Testis (tissue), 3 donors: Measurements from ENCODE around the gene ALDH8A1. TPM values are rescaled to one million over a fixed set of nuclear protein-coding genes. Genes with fewer than 3 reads are reported as not detected.
"Not testable (repeated sequence)": the region's sequence is repeated elsewhere in the genome, so short reads cannot be mapped to it uniquely, and the experiment has no call there.

Experiments
- DNase-seq: peaks from one replicate; pipeline ENCODE4 v3.0.0-alpha.2; 2019
- H3K27ac ChIP-seq, 2 donors: fragments of 200-600 bp; sonication (generic); one replicate each; pipeline ENCODE4 v1.5.1; 2019
- H3K27me3 ChIP-seq: fragments of 200-600 bp; sonication (generic); one replicate; pipeline ENCODE4 v1.5.1; 2019
- H3K36me3 ChIP-seq: fragments of 200-600 bp; sonication (generic); one replicate; pipeline ENCODE4 v1.5.1; 2017; ENCODE audit warnings: low read depth; ENCODE audit errors: missing control alignments
- H3K4me1 ChIP-seq: fragments of 200-600 bp; sonication (generic); one replicate; pipeline ENCODE4 v1.5.1; 2019
- H3K4me3 ChIP-seq, 2 donors: fragments of 200-600 bp; sonication (generic); one replicate each; pipeline ENCODE4 v1.5.1; 2017 to 2019
- H3K9me3 ChIP-seq: fragments of 200-600 bp; sonication (generic); one replicate; pipeline ENCODE4 v1.5.1; 2017
- POLR2A ChIP-seq: fragments of 450-650 bp; IDR thresholded peaks from one replicate; pipeline ENCODE4 v1.6.1; 2017; ENCODE audit warnings: antibody characterized with exemption, mild to moderate bottlenecking, moderate library complexity
- WGBS, 2 donors: methylation state at CpG; one replicate each; pipeline ENCODE4 v1.1.5; 2018; 5-methylcytosine and 5-hydroxymethylcytosine counted together
- intact Hi-C: fragments of 100-400 bp; cut with DNase I; formaldehyde crosslinking; loops from one replicate; pipeline ENCODE4 v1.15.1; 2023; ENCODE audit warnings: low total_unique reads
- polyA plus RNA-seq: library from polyadenylated mRNA; stranded (reverse); fragments of 350-450 nt; fragmentation: Illumina TruSeq; extraction: RNeasy Lipid Tissue Mini Kit (QIAGEN cat#74804); gene quantifications from one replicate; pipeline ENCODE4 v1.2.3, GENCODE V29; 2014; ENCODE audit warnings: low read depth, low replicate concordance; ENCODE audit not compliant: insufficient read depth
- total RNA-seq, 2 donors: library from RNA; depleted of rRNA; stranded (reverse); fragments of >200 nt; gene quantifications; one replicate each; pipeline ENCODE4 v1.2.3, GENCODE V29; 2016
- TF ChIP-seq, protein P1 (sequence below), 3 experiments: fragments of 450-650 bp in 2 of 3; fragments of 200-600 bp in 1 of 3; sonication (generic) in 1 of 3; IDR thresholded peaks; one replicate each; pipeline ENCODE4 v1.5.1; 2016 to 2019; ENCODE audit warnings: antibody characterized with exemption in 3 of 3, mild to moderate bottlenecking in 2 of 3, moderate library complexity in 1 of 3

ALDH8A1 gene
- total and polyA plus RNA-seq, 3 donors from 2014 or later = 0.38 to 4.9 (median 0.87) TPM

DNA sequence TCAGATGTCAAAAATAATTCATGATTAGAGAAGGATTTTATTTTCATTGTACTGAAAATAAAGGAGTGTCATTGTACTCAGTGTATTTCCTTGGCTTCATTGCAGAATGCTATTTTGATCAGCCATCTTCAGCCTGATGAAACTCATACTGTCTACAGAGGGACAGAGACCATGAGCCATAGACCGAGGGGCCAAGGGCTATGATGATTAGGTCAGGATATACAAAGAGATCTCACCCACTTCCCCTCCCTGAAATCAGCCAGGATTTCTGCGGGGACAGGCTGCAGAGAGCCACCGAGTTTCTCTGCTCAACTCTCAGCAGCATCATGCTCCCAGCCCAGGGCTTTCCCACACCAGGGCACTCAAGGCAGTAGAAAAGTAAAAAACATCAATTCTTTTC lies 47.0 kb downstream of the ALDH8A1 start:
- WGBS, 2 donors = 53 to 68% methylated on average over 3 of the region's 3 CpGs
- H3K4me3 ChIP-seq = no peak overlapping the region
- intact Hi-C loops = no loop called here
- H3K4me1 ChIP-seq = peaks cover 4% of the 10 kb centered on the region
- H3K36me3 ChIP-seq = no peaks in the 10 kb centered on the region
- H3K27ac ChIP-seq = peak overlapping the region in 1 of 2 donors; percentile 68
- H3K27me3 ChIP-seq = no peaks in the 10 kb centered on the region
- H3K9me3 ChIP-seq = no peaks in the 10 kb centered on the region
- DNase-seq = no peak
- no peak for TF ChIP-seq POLR2A
- TF ChIP-seq, protein P1, sequence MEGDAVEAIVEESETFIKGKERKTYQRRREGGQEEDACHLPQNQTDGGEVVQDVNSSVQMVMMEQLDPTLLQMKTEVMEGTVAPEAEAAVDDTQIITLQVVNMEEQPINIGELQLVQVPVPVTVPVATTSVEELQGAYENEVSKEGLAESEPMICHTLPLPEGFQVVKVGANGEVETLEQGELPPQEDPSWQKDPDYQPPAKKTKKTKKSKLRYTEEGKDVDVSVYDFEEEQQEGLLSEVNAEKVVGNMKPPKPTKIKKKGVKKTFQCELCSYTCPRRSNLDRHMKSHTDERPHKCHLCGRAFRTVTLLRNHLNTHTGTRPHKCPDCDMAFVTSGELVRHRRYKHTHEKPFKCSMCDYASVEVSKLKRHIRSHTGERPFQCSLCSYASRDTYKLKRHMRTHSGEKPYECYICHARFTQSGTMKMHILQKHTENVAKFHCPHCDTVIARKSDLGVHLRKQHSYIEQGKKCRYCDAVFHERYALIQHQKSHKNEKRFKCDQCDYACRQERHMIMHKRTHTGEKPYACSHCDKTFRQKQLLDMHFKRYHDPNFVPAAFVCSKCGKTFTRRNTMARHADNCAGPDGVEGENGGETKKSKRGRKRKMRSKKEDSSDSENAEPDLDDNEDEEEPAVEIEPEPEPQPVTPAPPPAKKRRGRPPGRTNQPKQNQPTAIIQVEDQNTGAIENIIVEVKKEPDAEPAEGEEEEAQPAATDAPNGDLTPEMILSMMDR (IDR thresholded peaks at IDR 0.05) = no peak

DNA sequence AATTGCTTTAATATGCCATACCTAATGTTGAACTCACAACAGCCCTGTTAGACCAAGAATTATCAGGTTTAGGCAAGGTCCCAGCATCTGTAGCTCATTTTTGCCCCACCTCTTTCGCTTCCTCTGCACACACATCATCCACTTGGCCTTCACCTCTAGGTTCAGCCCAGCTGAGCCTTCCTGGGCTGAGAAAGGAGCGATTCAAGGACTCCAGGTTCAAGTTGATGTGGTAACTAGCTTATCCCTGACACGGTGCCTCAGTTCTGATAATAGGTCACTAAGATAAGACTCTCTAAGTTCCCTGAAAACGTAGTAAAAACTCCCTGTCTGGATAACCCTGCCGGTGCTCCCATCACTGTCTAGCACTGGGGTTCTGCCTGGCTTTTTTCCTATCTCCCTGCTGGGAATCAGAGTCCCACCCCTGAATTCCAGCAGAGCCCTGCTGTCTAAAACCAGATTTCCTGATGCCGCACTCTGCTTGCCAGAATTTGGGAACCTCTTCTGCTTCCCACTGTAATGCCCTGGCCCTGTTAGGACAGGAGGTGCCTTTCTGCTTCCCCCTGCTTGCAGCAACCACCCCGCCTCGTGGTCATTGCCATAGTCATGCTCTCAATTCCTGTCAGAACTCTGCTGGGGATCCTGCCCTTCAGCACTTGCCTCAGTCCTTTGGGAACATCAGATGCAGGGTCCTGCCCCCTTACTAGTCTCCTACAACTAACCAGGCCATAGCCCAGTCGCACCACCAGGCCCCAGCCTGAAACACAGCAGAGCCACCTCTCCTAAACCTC lies 47.6 kb downstream of the ALDH8A1 start:
- intact Hi-C loops = no loop called here
- peak overlapping the region in 1 of 2 donors; percentile 68 for H3K27ac ChIP-seq
- DNase-seq = peak; percentile 27

GRCh38 chr6:134898575-134898974 lies 51.3 kb downstream of the ALDH8A1 start:
- Histone ChIP-seq H3K4me3 (no peak overlapping the region), H3K27me3 (no peaks in the 10 kb centered on the region), H3K4me1 (peaks cover 4% of the 10 kb centered on the region), H3K36me3 (no peaks in the 10 kb centered on the region), H3K27ac (no peak overlapping the region), H3K9me3 (no peaks in the 10 kb centered on the region)
- 94% methylated on average over 4 of the region's 4 CpGs for WGBS, 2 donors
- TF ChIP-seq POLR2A = no peak
- TF ChIP-seq, protein P1 (IDR thresholded peaks at IDR 0.05) = no peak
- DNase-seq = no peak
- intact Hi-C loops = no loop called here

More for the DNA sequence above, 47.6 kb downstream of the ALDH8A1 start:
- no peaks in the 10 kb centered on the region for H3K9me3 ChIP-seq
- no peak for TF ChIP-seq POLR2A
- TF ChIP-seq, protein P1 (IDR thresholded peaks at IDR 0.05) = no peak
- H3K36me3 ChIP-seq = no peaks in the 10 kb centered on the region
- H3K4me1 ChIP-seq = peaks cover 4% of the 10 kb centered on the region
- H3K27me3 ChIP-seq = no peaks in the 10 kb centered on the region
- 57 to 69% methylated on average over 9 of the region's 9 CpGs for WGBS, 2 donors
- no peak overlapping the region for H3K4me3 ChIP-seq

DNA sequence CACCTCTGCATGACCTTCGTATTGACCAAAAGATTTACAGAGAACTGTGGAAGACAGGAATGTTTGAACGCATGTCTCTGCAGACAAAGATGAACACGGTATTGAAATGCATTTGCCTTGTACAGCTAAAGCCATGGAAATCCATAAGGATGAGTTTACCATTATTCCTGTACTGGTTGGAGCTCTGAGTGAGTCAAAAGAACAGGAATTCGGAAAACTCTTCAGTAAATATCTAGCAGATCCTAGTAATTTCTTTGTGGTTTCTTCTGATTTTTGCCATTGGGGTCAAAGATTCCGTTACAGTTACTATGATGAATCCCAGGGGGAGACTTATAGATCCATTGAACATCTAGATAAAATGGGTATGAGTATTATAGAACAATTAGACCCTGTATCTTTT lies 51.7 kb downstream of the ALDH8A1 start:
- DNase-seq, intact Hi-C loops, H3K27me3 ChIP-seq, H3K27ac ChIP-seq, H3K4me3 ChIP-seq, H3K36me3 ChIP-seq, H3K4me1 ChIP-seq, H3K9me3 ChIP-seq: not testable (repeated sequence)
- WGBS, 2 donors = 93 to 95% methylated on average over 5 of the region's 5 CpGs

DNA sequence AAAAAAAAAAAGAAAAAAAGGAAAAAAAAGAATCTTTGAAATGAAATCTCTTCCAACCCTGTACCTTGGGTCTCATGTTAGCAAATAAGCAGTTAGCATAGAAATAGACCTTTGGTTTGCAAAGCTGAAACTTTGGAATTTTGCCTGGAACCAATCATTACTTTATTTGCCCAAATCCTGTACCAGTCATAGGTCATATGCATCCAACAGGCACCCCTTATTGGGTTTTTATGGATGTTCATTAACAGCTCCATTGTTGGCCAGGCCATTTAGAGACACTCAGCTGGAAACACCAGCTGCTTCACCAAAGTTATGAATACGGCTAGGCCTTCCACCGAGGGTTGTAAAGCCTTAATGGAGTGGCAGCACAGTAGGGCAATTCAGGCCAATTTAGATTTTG lies 53.0 kb downstream of the ALDH8A1 start:
- H3K4me1 ChIP-seq = no peaks in the 10 kb centered on the region
- no peak overlapping the region for H3K27ac ChIP-seq
- TF ChIP-seq, protein P1 (IDR thresholded peaks at IDR 0.05) = no peak
- TF ChIP-seq POLR2A = no peak
- intact Hi-C loops = no loop called here
- no peak for DNase-seq
- WGBS, 2 donors = 77 to 94% methylated on average over 2 of the region's 2 CpGs
- no peaks in the 10 kb centered on the region for H3K9me3 ChIP-seq
- no peak overlapping the region for H3K4me3 ChIP-seq
- no peaks in the 10 kb centered on the region for H3K36me3 ChIP-seq
- no peaks in the 10 kb centered on the region for H3K27me3 ChIP-seq
